Stimulated activated CD4-positive, alpha-beta T cell treated with anti-CD3 and anti-CD28 coated beads, TNF-alpha, amount 100 ng/mL, for 1 hour (primary cell): ENCODE results near the gene NT5DC3.

ENCODE experiments used
- DNase-seq, 3 donors: peaks; one replicate each; pipeline ENCODE4 v3.0.0-alpha.2; 2020; ENCODE audit warnings: low read depth in 3 of 3, low spot score in 1 of 3

The NT5DC3 gene

GRCh38 chr12:103833095-103833775 is 7.8 kb downstream of the NT5DC3 start:
- no peak for DNase-seq

- no peak for DNase-seq
Measured at GRCh38 chr12:103832048-103832997, 8.7 kb downstream of the NT5DC3 start.

- no peak for DNase-seq
Measured at GRCh38 chr12:103830730-103831320, 10.2 kb downstream of the NT5DC3 start.

- no peak for DNase-seq
Measured at GRCh38 chr12:103830025-103830725, 10.9 kb downstream of the NT5DC3 start.

GRCh38 chr12:103829092-103829491 is 11.9 kb downstream of the NT5DC3 start:
- no peak for DNase-seq

DNA sequence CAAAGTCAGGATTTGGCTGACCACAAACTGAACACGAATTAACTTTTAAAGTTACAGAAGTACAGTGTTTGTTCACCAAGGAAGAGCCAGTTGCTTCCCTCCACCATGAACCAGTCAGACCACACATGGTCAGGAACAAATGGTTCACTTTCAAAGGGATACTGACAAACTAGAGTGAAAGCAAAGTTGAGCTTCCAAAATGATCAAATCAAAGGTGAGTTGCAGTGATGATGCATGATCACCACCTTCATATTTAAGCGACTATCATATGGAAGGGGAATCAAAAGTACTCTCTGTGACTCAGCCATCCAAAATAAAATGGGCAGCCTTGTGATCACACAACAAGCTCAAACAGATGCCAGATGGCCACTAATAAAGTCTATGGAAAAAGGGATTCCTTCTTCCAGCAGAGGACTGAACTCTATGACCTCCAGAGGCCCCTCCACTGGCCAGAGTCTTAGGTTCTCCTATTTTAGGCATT is 13.1 kb downstream of the NT5DC3 start:
- DNase-seq: no peak

- no peak for DNase-seq
Measured at GRCh38 chr12:103824845-103825244, 16.2 kb downstream of the NT5DC3 start.

GRCh38 chr12:103824290-103824689 is 16.7 kb downstream of the NT5DC3 start:
- DNase-seq: no peak

GRCh38 chr12:103823871-103824270 is 17.2 kb downstream of the NT5DC3 start:
- DNase-seq: no peak

DNA sequence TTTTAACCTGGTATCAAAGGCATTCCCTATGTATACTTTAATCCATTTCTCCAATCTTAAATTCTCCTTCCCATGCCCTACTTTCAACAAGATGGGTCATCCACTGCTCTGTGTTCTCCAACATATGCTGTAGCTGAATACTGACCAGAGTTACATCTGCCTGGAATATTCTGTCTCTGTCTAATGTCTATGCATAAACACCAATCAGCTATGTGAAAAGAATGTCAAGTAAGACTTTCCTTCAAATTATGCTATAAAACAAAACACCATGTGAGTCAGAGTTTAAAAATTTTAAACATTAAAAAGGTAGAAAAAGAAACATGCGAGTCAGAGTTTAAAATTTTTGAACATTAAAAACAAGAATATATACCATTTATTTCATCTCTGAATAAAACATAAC is 19.3 kb downstream of the NT5DC3 start:
- no peak for DNase-seq

DNA sequence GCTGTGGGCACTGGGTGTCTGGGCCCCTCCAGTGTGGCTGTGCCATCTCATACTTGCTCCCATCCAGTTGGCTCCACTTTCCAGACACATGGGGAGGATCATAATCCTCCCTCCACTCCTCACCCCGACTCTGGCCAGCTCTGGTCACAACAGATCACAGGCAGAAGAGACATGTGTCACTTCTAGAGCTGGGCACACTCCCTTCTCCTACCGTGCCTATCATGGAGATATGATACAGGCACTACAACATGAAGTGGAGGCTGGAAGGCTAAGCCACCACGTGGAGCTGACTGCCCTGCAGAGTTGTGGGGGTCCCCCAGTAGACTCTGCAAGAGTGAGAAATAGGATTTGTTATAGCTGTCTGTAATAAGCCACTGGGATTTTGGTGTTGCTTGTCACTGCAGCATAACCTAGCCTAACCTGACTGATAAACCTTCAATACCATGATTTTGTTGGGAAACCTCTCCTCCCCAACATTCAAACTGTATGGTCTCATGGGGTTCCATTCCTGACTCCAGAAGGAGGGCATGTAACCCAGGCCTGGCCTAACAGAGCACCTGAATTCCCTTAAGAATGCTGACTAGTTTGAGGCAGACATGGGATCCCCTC is 20.0 kb downstream of the NT5DC3 start:
- DNase-seq: no peak

DNA sequence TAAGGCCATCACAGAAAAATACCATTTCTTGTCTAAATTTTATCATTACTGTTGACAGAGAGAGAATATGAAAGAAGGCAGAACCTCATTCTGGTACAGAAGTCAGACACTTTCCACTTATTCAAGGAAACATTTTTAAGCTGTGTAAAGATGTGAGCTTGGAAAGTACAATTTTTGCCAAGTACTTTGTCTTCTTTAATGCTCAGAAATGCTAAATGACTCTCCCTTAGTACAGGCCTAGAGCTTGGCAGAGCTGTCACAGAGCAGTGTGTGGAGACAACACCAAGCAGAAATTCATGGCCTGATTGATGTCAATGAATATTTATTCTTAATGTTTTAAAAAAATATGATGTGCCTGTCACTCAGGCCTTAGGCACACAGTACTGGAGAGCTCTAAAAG is 20.7 kb downstream of the NT5DC3 start:
- DNase-seq: no peak

GRCh38 chr12:103819892-103820291 is 21.1 kb downstream of the NT5DC3 start:
- DNase-seq: no peak

- no peak for DNase-seq
Measured at GRCh38 chr12:103819312-103819711, 21.7 kb downstream of the NT5DC3 start.

GRCh38 chr12:103817791-103818190 is 23.2 kb downstream of the NT5DC3 start:
- DNase-seq: no peak

GRCh38 chr12:103816663-103817062 is 24.4 kb downstream of the NT5DC3 start:
- no peak for DNase-seq

DNA sequence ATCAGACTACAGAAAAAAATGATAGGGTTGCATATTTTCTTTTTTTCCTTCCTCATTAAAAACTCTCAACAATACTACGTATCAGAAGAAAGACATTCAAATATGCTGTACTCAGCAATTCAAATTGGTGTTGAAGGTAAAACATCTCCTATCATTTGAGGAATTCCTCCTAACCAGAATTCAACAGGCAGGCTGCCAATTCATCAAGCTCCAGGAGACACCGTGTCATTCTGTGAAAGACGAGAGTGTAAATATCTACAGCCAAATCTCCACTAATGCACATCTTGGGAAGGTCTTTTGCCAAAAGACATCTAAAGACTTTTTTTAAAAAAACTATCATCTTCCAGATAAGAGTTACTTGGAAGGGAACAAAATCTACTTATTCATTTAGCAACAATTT is 26.6 kb downstream of the NT5DC3 start:
- no peak for DNase-seq

- DNase-seq: no peak
Measured at GRCh38 chr12:103813949-103814348, 27.1 kb downstream of the NT5DC3 start.

- DNase-seq: no peak
Measured at GRCh38 chr12:103813426-103813825, 27.6 kb downstream of the NT5DC3 start.

DNA sequence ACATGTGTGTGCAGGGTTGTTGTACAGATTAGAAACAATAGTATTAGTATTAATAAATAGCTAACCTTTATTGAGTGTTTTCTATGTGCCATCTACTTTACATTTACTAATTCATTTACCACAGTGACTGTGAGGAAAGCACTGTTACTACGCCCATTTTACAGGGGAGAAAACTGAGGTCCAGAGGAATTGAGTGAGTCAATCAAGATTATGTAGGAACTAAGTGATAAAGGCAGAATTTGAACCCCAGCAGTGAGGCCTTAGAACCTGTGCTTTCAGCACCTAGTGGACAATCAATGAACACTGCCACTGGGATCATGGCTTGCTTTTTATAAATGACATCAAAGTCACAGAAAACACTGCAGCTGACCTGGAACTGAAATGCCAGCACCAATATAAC is 28.2 kb downstream of the NT5DC3 start:
- no peak for DNase-seq

DNA sequence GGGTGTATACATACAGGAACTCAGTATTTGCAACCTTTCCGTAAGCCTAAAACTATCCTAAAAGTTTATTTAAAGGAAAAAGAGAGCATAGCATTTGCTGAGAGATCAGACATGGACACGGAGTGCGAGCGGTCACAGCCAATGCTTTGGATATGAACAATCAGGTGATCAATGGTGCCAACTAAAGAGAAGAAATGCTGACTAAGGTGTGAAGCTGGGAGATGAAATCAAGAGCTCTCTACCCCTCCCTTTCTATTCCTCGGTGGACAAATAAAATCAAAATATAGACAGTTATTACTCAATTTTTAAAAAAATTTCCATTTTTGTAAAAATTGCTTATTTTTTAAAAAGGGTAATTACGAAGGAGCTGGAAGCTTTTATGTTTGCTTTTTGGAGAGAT is 29.2 kb downstream of the NT5DC3 start:
- DNase-seq: no peak
